ES-I3 (cell line): ENCODE data around the gene PRSS8.
"Not testable (repeated sequence)": the region's sequence is repeated elsewhere in the genome, so short reads cannot be mapped to it uniquely, and the experiment has no call there.

Experiments used
- H3K36me3 ChIP-seq: 2 replicates; pipeline ENCODE4 v1.6.1; 2013; ENCODE audit warnings: mild to moderate bottlenecking, low read length, control low read depth, moderate library complexity; ENCODE audit not compliant: insufficient read depth
- H3K4me1 ChIP-seq: 2 replicates; pipeline ENCODE4 v1.6.1; 2013; ENCODE audit warnings: mild to moderate bottlenecking, control low read depth, low read length; ENCODE audit not compliant: insufficient read depth
- H3K9ac ChIP-seq: 2 replicates; pipeline ENCODE4 v1.6.1; 2013; ENCODE audit warnings: low read depth, mild to moderate bottlenecking, low read length, moderate library complexity
- H3K9me3 ChIP-seq: 2 replicates; pipeline ENCODE4 v1.6.1; 2013; ENCODE audit warnings: mild to moderate bottlenecking, low read length, moderate library complexity; ENCODE audit not compliant: control insufficient read depth, insufficient read depth

Gene PRSS8

GRCh38 chr16:31108794-31109558 lies 26.6 kb downstream of the PRSS8 start:
- no peaks in the 10 kb centered on the region; the same call in 1 of the 2 replicates for H3K36me3 ChIP-seq
- peak overlapping the region; percentile 71; the same call in 1 of the 2 replicates for H3K9ac ChIP-seq
- no peaks in the 10 kb centered on the region for H3K9me3 ChIP-seq
- no peaks in the 10 kb centered on the region for H3K4me1 ChIP-seq

DNA sequence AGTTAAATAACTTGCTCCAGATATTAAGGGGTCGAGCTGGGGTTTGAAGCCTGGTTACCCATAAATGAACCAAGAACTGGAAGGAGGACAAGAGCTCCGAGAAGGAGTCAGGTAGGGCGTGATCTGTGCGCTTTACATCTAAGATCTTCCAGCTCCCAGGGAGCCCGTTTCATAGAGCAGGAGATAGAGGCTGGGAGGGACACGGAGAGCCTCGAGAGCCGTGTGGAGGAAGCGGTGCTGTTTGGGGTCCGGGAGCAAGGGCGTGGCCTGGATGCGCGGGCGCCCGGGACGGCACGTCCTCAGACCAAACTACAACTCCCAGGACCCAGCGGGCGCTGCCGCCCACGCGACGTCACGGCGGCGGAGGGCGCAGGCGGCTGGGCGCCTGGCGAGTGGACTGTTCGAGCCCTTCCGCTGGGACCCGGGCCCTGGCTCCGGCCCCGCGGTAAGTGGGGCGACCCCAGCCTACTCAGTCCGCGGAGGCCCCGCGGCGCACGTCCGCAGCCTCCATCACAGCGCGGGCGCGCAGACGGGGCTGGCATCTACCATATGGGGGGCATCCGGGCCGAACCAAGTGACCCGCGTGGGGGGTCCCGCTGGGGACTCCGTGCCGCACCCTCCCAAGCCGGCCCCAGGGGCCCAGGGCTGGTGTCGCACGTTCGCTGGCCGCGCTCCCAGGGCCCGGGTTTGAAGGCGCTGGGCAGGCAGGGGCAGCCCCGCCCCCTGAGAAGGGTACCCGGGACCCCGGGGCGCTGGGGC lies 27.3 kb downstream of the PRSS8 start, which contains the start of gene BCKDK:
Gene BCKDK (plus strand): TSS at position 352 of the 759 bp plus-strand sequence. CDS start 838 bp downstream, outside the sequence.
- Histone ChIP-seq H3K4me1 (no peaks in the 10 kb centered on the region), H3K9me3 (no peaks in the 10 kb centered on the region), H3K36me3 (no peaks in the 10 kb centered on the region; the same call in 1 of the 2 replicates), H3K9ac (peak within 1 kb of the TSS; percentile 71; the same call in 1 of the 2 replicates)

GRCh38 chr16:31107465-31107867 lies 28.1 kb downstream of the PRSS8 start:
- Histone ChIP-seq H3K9ac (no peak overlapping the region), H3K36me3 (no peaks in the 10 kb centered on the region; the same call in 1 of the 2 replicates), H3K4me1 (no peaks in the 10 kb centered on the region), H3K9me3 (no peaks in the 10 kb centered on the region)

GRCh38 chr16:31106509-31107464 lies 28.7 kb downstream of the PRSS8 start:
- H3K4me1 ChIP-seq: no peaks in the 10 kb centered on the region
- no peaks in the 10 kb centered on the region; the same call in 1 of the 2 replicates for H3K36me3 ChIP-seq
- no peak overlapping the region for H3K9ac ChIP-seq
- no peaks in the 10 kb centered on the region for H3K9me3 ChIP-seq

- no peaks in the 10 kb centered on the region; the same call in 1 of the 2 replicates for H3K36me3 ChIP-seq
- no peaks in the 10 kb centered on the region for H3K9me3 ChIP-seq
- H3K4me1 ChIP-seq: no peaks in the 10 kb centered on the region
- no peak overlapping the region; the same call in 1 of the 2 replicates for H3K9ac ChIP-seq
Observed at GRCh38 chr16:31105677-31106213, 29.8 kb downstream of the PRSS8 start.

- H3K9me3 ChIP-seq, H3K4me1 ChIP-seq, H3K36me3 ChIP-seq, H3K9ac ChIP-seq: not testable (repeated sequence)
Observed at GRCh38 chr16:31100876-31101641, 34.5 kb downstream of the PRSS8 start.

DNA sequence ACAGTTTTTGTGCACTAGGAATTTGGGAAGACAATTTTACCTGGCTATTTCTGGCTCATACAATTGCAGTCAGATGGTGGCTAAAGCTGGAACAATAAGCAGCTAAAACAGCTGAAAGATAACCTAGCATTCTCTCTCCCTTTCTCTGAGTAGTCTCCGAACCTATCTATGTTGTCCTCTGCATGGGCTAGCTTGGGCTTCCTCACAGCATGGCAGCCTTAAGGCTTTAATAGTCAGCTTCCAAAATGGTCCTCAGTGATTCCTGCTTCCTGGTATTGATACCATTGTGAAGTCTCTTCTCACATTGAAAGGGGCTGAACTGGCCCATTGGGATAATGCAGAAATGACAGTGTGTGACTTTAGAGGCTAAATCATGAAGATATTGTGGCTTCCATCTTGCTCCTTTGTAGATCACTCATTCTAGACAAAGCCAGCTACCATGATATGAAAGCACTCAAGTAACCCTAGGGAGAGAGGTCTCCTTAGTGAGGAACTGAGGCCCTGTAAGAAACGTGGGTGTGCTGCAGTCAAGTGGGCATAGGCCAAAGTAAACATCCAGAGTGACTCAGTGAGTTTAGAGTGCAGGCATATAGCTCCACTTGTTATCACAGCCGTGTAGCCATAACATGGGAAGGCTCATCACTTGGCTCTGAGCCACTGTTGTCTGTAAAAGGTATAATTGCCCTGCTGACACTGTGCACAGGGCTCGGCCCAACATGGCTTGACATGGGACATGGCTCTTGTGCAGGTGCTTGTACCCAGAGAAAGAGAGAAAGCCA lies 35.5 kb downstream of the PRSS8 start:
- Histone ChIP-seq H3K9me3 (no peaks in the 10 kb centered on the region), H3K4me1 (no peaks in the 10 kb centered on the region), H3K9ac (no peak overlapping the region), H3K36me3 (no peaks in the 10 kb centered on the region)

DNA sequence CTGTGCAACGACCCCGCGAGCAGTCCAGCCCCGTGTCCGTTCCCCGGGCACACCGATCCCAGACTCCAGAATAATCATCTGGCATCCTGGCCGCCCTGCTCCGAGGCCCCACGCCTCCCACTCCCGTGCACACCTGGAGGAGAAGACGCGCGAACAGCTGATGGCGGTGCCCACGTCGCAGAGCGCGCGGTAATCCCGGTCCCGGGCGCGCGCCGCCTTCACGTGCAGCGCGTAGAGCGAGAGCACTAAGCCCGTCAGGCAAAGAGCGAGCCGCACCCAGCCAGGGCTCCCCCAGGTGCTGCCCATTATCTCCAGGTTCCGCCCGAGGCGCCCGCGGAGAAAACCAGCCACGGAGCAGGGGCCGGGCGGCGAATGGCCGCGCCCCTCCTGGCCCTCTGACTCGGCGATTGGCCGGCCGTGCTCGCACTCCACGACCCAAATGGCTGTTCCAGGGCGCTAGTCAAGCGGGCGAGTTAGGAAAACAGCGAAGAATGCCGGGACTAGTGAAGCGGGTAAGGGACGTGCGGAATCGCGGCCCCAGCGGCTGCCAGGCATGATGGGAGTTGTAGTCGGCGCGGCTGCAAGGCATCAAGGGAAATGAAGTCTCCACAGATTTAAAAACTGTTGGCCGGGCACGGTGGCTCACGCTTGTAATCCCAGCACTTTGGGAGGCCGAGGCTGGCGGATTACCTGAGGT lies 41.0 kb downstream of the PRSS8 start, which contains the start of gene VKORC1:
Gene VKORC1 (minus strand): TSS at position 374 of the 697 bp plus-strand sequence. CDS start 68 bp downstream, at position 306.
- Histone ChIP-seq H3K4me1 (peaks cover 3% of the 10 kb centered on the region; the same call in 1 of the 2 replicates), H3K9ac (peak within 1 kb of the TSS; percentile 84), H3K36me3 (0 out of 2 replicates have a peak, but pooled peaks cover 9% of the 10 kb centered on the region), H3K9me3 (no peaks in the 10 kb centered on the region)

DNA sequence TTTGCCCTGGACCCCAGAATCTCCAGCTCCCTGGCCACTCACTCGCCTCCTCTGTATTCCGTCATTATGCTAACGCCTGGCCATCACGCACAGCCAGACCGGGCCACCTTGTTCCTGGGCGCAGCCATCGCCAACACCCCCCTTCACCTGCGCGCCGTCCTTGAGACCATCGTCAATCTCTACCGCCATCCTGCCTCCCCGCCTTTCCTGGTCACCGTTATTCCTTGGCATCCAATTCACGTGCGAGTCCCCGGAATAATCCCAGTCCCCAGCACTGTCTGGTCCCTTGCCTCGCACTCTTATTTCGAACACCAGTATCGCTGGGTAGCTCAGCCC lies 41.5 kb downstream of the PRSS8 start:
- H3K36me3 ChIP-seq: 0 out of 2 replicates have a peak, but pooled peaks cover 9% of the 10 kb centered on the region
- peak overlapping the region; percentile 84 for H3K9ac ChIP-seq
- peaks cover 3% of the 10 kb centered on the region; the same call in 1 of the 2 replicates for H3K4me1 ChIP-seq
- no peaks in the 10 kb centered on the region for H3K9me3 ChIP-seq

GRCh38 chr16:31093132-31093703 lies 42.3 kb downstream of the PRSS8 start:
- Histone ChIP-seq H3K9ac (peak overlapping the region; percentile 84; the same call in 1 of the 2 replicates), H3K4me1 (peaks cover 3% of the 10 kb centered on the region; the same call in 1 of the 2 replicates), H3K36me3 (0 out of 2 replicates have a peak, but pooled peaks cover 9% of the 10 kb centered on the region), H3K9me3 (no peaks in the 10 kb centered on the region)

DNA sequence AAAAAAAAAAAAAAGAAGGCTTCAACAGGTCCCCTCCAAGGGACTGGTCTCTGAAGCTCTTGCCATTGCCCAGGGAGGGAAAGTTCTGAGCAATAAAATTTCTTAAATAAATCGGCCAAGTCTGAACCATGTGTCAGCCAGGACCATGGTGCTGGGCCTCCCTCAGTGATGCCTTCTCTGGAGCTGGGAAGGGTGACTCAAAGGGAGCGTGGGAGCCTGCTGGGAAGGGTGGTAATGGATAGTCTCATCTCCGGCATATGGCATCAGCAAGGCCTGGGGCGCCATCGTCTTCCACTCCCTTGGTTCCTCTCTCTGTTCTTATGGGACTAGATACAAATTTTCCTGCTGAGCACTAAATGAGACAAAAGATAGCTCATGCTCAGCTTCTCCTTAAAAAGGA lies 43.2 kb downstream of the PRSS8 start:
- H3K4me1 ChIP-seq: peaks cover 3% of the 10 kb centered on the region; the same call in 1 of the 2 replicates
- 0 out of 2 replicates have a peak, but pooled peaks cover 9% of the 10 kb centered on the region for H3K36me3 ChIP-seq
- no peaks in the 10 kb centered on the region for H3K9me3 ChIP-seq
- H3K9ac ChIP-seq: no peak overlapping the region
